OCI-LY7 (cell line): ENCODE measurements around the gene JAK1. TPM values are rescaled to one million over a fixed set of nuclear protein-coding genes. Genes with fewer than 3 reads are reported as not detected.

Source experiments
- BruUV-seq: library from RNA; stranded (reverse); fragments of 400-500 nt; replicated peaks from 2 replicates; lab custom pipeline; 2021; lab: Mats Ljungman, UMichigan
- CTCF ChIA-PET: fragments of 300-600 bp; sonication (Branson Sonifier 250); formaldehyde crosslinking; loops from one replicate; lab custom pipeline; 2022; ENCODE audit warnings: antibody characterized with exemption; ENCODE audit not compliant: unreplicated experiment; lab: Charles Lee
- POLR2A ChIA-PET: fragments of 300-600 bp; sonication (Branson Sonifier 250); formaldehyde crosslinking; loops from one replicate; lab custom pipeline; 2022; ENCODE audit warnings: antibody characterized with exemption; lab: Charles Lee
- DNase-seq: peaks from one replicate; pipeline ENCODE4 v3.0.0-alpha.2; 2015; ENCODE audit warnings: low spot score
- H2AFZ ChIP-seq: fragments of 200-600 bp; sonication (generic), shearing (Covaris generic); 2 replicates; pipeline ENCODE4 v1.6.1; 2014; ENCODE audit warnings: mild to moderate bottlenecking, antibody characterized with exemption, low read length, moderate library complexity
- H3K27ac ChIP-seq: fragments of 200-600 bp; sonication (generic); 2 replicates; pipeline ENCODE4 v1.5.1; 2014; ENCODE audit warnings: mixed run types, low read depth, mild to moderate bottlenecking, moderate library complexity, low read length, inconsistent platforms; ENCODE audit not compliant: poor library complexity, severe bottlenecking
- H3K36me3 ChIP-seq: fragments of 200-600 bp; sonication (generic); 2 replicates; pipeline ENCODE4 v1.6.1; 2014; ENCODE audit warnings: mild to moderate bottlenecking, antibody characterized with exemption, low read length, moderate library complexity, mixed read lengths; ENCODE audit not compliant: insufficient read depth
- H3K4me1 ChIP-seq: fragments of 200-600 bp; sonication (generic); 2 replicates; pipeline ENCODE4 v1.5.1; 2014; ENCODE audit warnings: mild to moderate bottlenecking, low read length; ENCODE audit not compliant: insufficient read depth, poor library complexity, severe bottlenecking
- H3K4me2 ChIP-seq: fragments of 200-600 bp; sonication (generic); 2 replicates; pipeline ENCODE4 v1.6.1; 2014; ENCODE audit warnings: mild to moderate bottlenecking, low read length
- H3K4me3 ChIP-seq: fragments of 200-600 bp; sonication (generic); 2 replicates; pipeline ENCODE4 v1.5.1; 2014; ENCODE audit warnings: mild to moderate bottlenecking, low read depth, low read length; ENCODE audit not compliant: poor library complexity, severe bottlenecking
- H3K79me2 ChIP-seq: fragments of 200-600 bp; sonication (generic); 2 replicates; pipeline ENCODE4 v1.6.1; 2016; ENCODE audit warnings: low read depth, mild to moderate bottlenecking, low read length, moderate library complexity, mixed read lengths; ENCODE audit not compliant: insufficient read depth
- H3K9me2 ChIP-seq: fragments of 200-600 bp; sonication (generic); 2 replicates; pipeline ENCODE4 v1.6.1; 2016; ENCODE audit warnings: mild to moderate bottlenecking, low read length, mixed read lengths; ENCODE audit not compliant: insufficient read depth
- H3K9me3 ChIP-seq: fragments of 200-600 bp; sonication (generic); 2 replicates; pipeline ENCODE4 v1.6.1; 2014; ENCODE audit warnings: mild to moderate bottlenecking, mixed run types, low read length, mixed read lengths
- H4K20me1 ChIP-seq: fragments of 200-600 bp; sonication (generic); 2 replicates; pipeline ENCODE4 v1.6.1; 2014; ENCODE audit warnings: mild to moderate bottlenecking, antibody characterized with exemption, low read length, moderate library complexity, mixed read lengths; ENCODE audit not compliant: insufficient read depth
- CTCF ChIP-seq: fragments of 200-600 bp; sonication (generic); conservative IDR thresholded peaks from 2 replicates; pipeline ENCODE4 v1.5.1; 2014; ENCODE audit warnings: mild to moderate bottlenecking, antibody characterized with exemption, low read length, moderate library complexity, mixed read lengths
- EZH2phosphoT487 ChIP-seq: fragments of 200-600 bp; sonication (generic); IDR thresholded peaks from 2 replicates; pipeline ENCODE4 v1.6.1; 2018; ENCODE audit warnings: low read depth, borderline replicate concordance, mild to moderate bottlenecking, mixed run types, antibody characterized with exemption, low read length, moderate library complexity, mixed read lengths
- intact Hi-C: fragments of 100-400 bp; cut with micrococcal nuclease; formaldehyde crosslinking; loops from one replicate; pipeline ENCODE4 v1.10.0; 2022; ENCODE audit not compliant: unreplicated experiment
- total RNA-seq, 2 experiments: library from RNA; depleted of rRNA in 1 of 2; stranded (reverse); fragments of >200 nt in 1 of 2; shearing (Covaris generic) in 1 of 2; gene quantifications; 2 replicates each; pipeline ENCODE4 v1.2.3, GENCODE V29; 2014 to 2022

The JAK1 gene
- total RNA-seq, 2 experiments from 2014 or later = 72.6 to 86.8 TPM

- Histone ChIP-seq H3K27ac (no peak overlapping the region), H3K79me2 (no peaks in the 10 kb centered on the region), H3K4me2 (no peak overlapping the region), H3K4me3 (no peak overlapping the region), H2AFZ (no peak overlapping the region), H3K9me3 (no peaks in the 10 kb centered on the region), H3K4me1 (peaks cover 10% of the 10 kb centered on the region), H3K9me2 (no peaks in the 10 kb centered on the region), H3K36me3 (no peaks in the 10 kb centered on the region), H4K20me1 (no peaks in the 10 kb centered on the region)
- no TSS peak for BruUV-seq
- no peak for TF ChIP-seq EZH2phosphoT487
- TF ChIP-seq CTCF = no peak
- intact Hi-C loops = loop anchor here (1.0 kb wide), 1 partner anchor 31 kb away; no protein-coding TSS in a partner anchor
- ChIA-PET POLR2A (interaction anchor here (0.6 to 1.4 kb wide), 2 partner anchors 42 to 124 kb away, joined by 3 read pairs; no protein-coding TSS in a partner anchor), CTCF (no interaction called here)
- DNase-seq = no peak
These were observed 45.6 kb upstream of the JAK1 start for GRCh38 chr1:65011983-65012382.

- TF ChIP-seq EZH2phosphoT487 (no peak), CTCF (no peak)
- Histone ChIP-seq H3K9me2 (no peaks in the 10 kb centered on the region), H3K36me3 (no peaks in the 10 kb centered on the region), H3K27ac (no peak overlapping the region), H3K4me1 (peaks cover 10% of the 10 kb centered on the region), H3K4me3 (no peak overlapping the region), H4K20me1 (no peaks in the 10 kb centered on the region), H3K4me2 (no peak overlapping the region), H3K79me2 (no peaks in the 10 kb centered on the region), H3K9me3 (no peaks in the 10 kb centered on the region), H2AFZ (no peak overlapping the region)
- POLR2A ChIA-PET = interaction anchor here (1.4 kb wide), 2 partner anchors 11 to 88 kb away, joined by 3 to 5 read pairs; no protein-coding TSS in a partner anchor
- DNase-seq = no peak
- BruUV-seq = no TSS peak
- CTCF ChIA-PET = no interaction called here
- intact Hi-C loops = no loop called here
These were observed 43.5 kb upstream of the JAK1 start for GRCh38 chr1:65009724-65010420.

- CTCF ChIA-PET = no interaction called here
- intact Hi-C loops = no loop called here
- no TSS peak for BruUV-seq
- no peaks in the 10 kb centered on the region for H3K79me2 ChIP-seq
- H3K36me3 ChIP-seq = no peaks in the 10 kb centered on the region
- POLR2A ChIA-PET = interaction anchor here (0.6 to 1.4 kb wide), 4 partner anchors 12 to 1548 kb away, joined by 3 to 5 read pairs (median 4); no protein-coding TSS in a partner anchor
- no peak overlapping the region for H3K27ac ChIP-seq
- no peak overlapping the region for H2AFZ ChIP-seq
- H3K4me2 ChIP-seq = peak overlapping the region; percentile 10; the same call in 1 of the 2 replicates
- H4K20me1 ChIP-seq = no peaks in the 10 kb centered on the region
- H3K4me3 ChIP-seq = no peak overlapping the region
- H3K4me1 ChIP-seq = peaks cover 10% of the 10 kb centered on the region
- no peaks in the 10 kb centered on the region for H3K9me3 ChIP-seq
- no peak for DNase-seq
- TF ChIP-seq EZH2phosphoT487 (no peak), CTCF (no peak)
- no peaks in the 10 kb centered on the region for H3K9me2 ChIP-seq
These were observed 42.8 kb upstream of the JAK1 start for GRCh38 chr1:65009176-65009575.
